Suppressor macrophage treated with lipopolysaccharide for 4 hours (primary cell): ENCODE measurements around the gene FBLN7.

Source experiments
- DNase-seq: peaks from one replicate; pipeline ENCODE4 v3.0.0-alpha.2; 2020

Gene FBLN7

GRCh38 chr2:112160283-112161250 is 22.4 kb downstream of the FBLN7 start:
- no peak for DNase-seq

- DNase-seq = no peak
Measured at GRCh38 chr2:112161431-112162145, 23.4 kb downstream of the FBLN7 start.

GRCh38 chr2:112162341-112162740 is 24.2 kb downstream of the FBLN7 start:
- DNase-seq = no peak

GRCh38 chr2:112162956-112163355 is 24.8 kb downstream of the FBLN7 start:
- no peak for DNase-seq

- no peak for DNase-seq
Measured at GRCh38 chr2:112163541-112163981, 25.4 kb downstream of the FBLN7 start.

GRCh38 chr2:112164876-112165275 is 26.7 kb downstream of the FBLN7 start:
- no peak for DNase-seq

GRCh38 chr2:112165296-112165695 is 27.1 kb downstream of the FBLN7 start:
- no peak for DNase-seq

- DNase-seq = no peak
Measured at GRCh38 chr2:112166806-112167499, 28.8 kb downstream of the FBLN7 start.

- DNase-seq = no peak
Measured at GRCh38 chr2:112168422-112169124, 30.4 kb downstream of the FBLN7 start.

GRCh38 chr2:112170495-112170894 is 32.3 kb downstream of the FBLN7 start:
- DNase-seq = no peak

GRCh38 chr2:112173646-112174319 is 35.6 kb downstream of the FBLN7 start:
- no peak for DNase-seq

GRCh38 chr2:112174383-112174782 is 36.2 kb downstream of the FBLN7 start:
- DNase-seq = no peak

GRCh38 chr2:112175333-112175732 is 37.1 kb downstream of the FBLN7 start:
- DNase-seq = no peak

GRCh38 chr2:112175958-112176573 is 37.9 kb downstream of the FBLN7 start:
- no peak for DNase-seq

GRCh38 chr2:112181571-112182290 is 43.5 kb downstream of the FBLN7 start:
- DNase-seq = no peak

GRCh38 chr2:112182581-112183034 is 44.4 kb downstream of the FBLN7 start:
- DNase-seq = no peak

GRCh38 chr2:112183327-112184025 is 45.3 kb downstream of the FBLN7 start:
- DNase-seq = no peak

- DNase-seq = no peak
Measured at GRCh38 chr2:112184121-112184520, 45.9 kb downstream of the FBLN7 start.

- no peak for DNase-seq
Measured at GRCh38 chr2:112185131-112185530, 46.9 kb downstream of the FBLN7 start.
